ENCODE measurements around the gene BDH1. TPM values are rescaled to one million over a fixed set of nuclear protein-coding genes. Genes with fewer than 3 reads are reported as not detected.

The BDH1 gene
- total RNA-seq, 4 donors from 2014 or later = 44.4 to 60.6 (median 52.2) TPM

GRCh38 chr3:197495499-197495898 is 60.3 kb downstream of the BDH1 start:
- intact Hi-C loops (cut with DNase I) = no loop called here
- WGBS, 2 donors = 90 to 98% methylated on average over 5 of the region's 5 CpGs
- peaks cover 14 to 58% (median 23%) of the 10 kb centered on the region in 3 donors for H3K4me1 ChIP-seq
- TF ChIP-seq POLR2A (IDR thresholded peaks at IDR 0.05) = no peak
- no peak for TF ChIP-seq CTCF (IDR thresholded peaks at IDR 0.05)
- H3K27me3 ChIP-seq = no peaks in the 10 kb centered on the region
- H3K27ac ChIP-seq = peak overlapping the region; percentile 70 to 83 (median 80)
- DNase-seq = no peak
- H3K36me3 ChIP-seq = no peaks in the 10 kb centered on the region
- H3K4me3 ChIP-seq = no peak overlapping the region
- H3K9me3 ChIP-seq = no peaks in the 10 kb centered on the region

- H3K9me3 ChIP-seq = no peaks in the 10 kb centered on the region
- intact Hi-C loops (cut with DNase I) = no loop called here
- peaks cover 14 to 60% (median 23%) of the 10 kb centered on the region in 3 donors for H3K4me1 ChIP-seq
- 35 to 42% methylated on average over 6 of the region's 8 CpGs for WGBS, 2 donors
- H3K4me3 ChIP-seq = no peak overlapping the region
- peak overlapping the region; percentile 70 to 83 (median 80) for H3K27ac ChIP-seq
- H3K36me3 ChIP-seq = no peaks in the 10 kb centered on the region
- no peaks in the 10 kb centered on the region for H3K27me3 ChIP-seq
- TF ChIP-seq POLR2A (IDR thresholded peaks at IDR 0.05) (no peak), CTCF (IDR thresholded peaks at IDR 0.05) (no peak)
- no peak for DNase-seq
Measured at GRCh38 chr3:197495059-197495455, 60.7 kb downstream of the BDH1 start.

GRCh38 chr3:197494366-197495058 is 61.3 kb downstream of the BDH1 start:
- Histone ChIP-seq H3K36me3 (no peaks in the 10 kb centered on the region), H3K4me1 (peaks cover 14 to 57% (median 23%) of the 10 kb centered on the region in 3 donors), H3K4me3 (no peak overlapping the region), H3K27me3 (no peaks in the 10 kb centered on the region), H3K9me3 (no peaks in the 10 kb centered on the region), H3K27ac (peak overlapping the region; percentile 70 to 83 (median 80))
- no peak for TF ChIP-seq POLR2A (IDR thresholded peaks at IDR 0.05)
- no peak for TF ChIP-seq CTCF (IDR thresholded peaks at IDR 0.05)
- intact Hi-C loops (cut with DNase I) = no loop called here
- DNase-seq = no peak
- 29 to 45% methylated on average over 3 to 10 of the region's 10 CpGs for WGBS, 2 donors

- no peaks in the 10 kb centered on the region for H3K9me3 ChIP-seq
- no peaks in the 10 kb centered on the region for H3K36me3 ChIP-seq
- 79% methylated on average over 3 to 4 of the region's 5 CpGs for WGBS, 2 donors
- H3K27me3 ChIP-seq = no peaks in the 10 kb centered on the region
- peaks cover 15 to 56% (median 23%) of the 10 kb centered on the region in 3 donors for H3K4me1 ChIP-seq
- intact Hi-C loops (cut with DNase I) = no loop called here
- no peak for DNase-seq
- TF ChIP-seq POLR2A (IDR thresholded peaks at IDR 0.05) (no peak), CTCF (IDR thresholded peaks at IDR 0.05) (no peak)
- H3K4me3 ChIP-seq = no peak overlapping the region
- H3K27ac ChIP-seq = no peak overlapping the region
Measured at GRCh38 chr3:197493049-197493448, 62.7 kb downstream of the BDH1 start.

GRCh38 chr3:197491923-197492664 is 63.7 kb downstream of the BDH1 start:
- Histone ChIP-seq H3K4me1 (peaks cover 25 to 63% (median 29%) of the 10 kb centered on the region in 3 donors), H3K27me3 (no peaks in the 10 kb centered on the region), H3K9me3 (no peaks in the 10 kb centered on the region), H3K4me3 (no peak overlapping the region), H3K27ac (no peak overlapping the region), H3K36me3 (no peaks in the 10 kb centered on the region)
- no peak for DNase-seq
- TF ChIP-seq CTCF (IDR thresholded peaks at IDR 0.05) (no peak), POLR2A (IDR thresholded peaks at IDR 0.05) (no peak)
- intact Hi-C loops (cut with DNase I) = no loop called here
- WGBS, 2 donors = 91 to 92% methylated on average over 12 of the region's 12 CpGs

Data from esophagus squamous epithelium (tissue), 5 donors.